Islet precursor cell (in vitro differentiated cells): ENCODE data around the gene PAPOLA.
"Not testable (repeated sequence)": the region's sequence is repeated elsewhere in the genome, so short reads cannot be mapped to it uniquely, and the experiment has no call there.

Source experiments
- DNase-seq: peaks from one replicate; pipeline ENCODE4 v3.0.0-alpha.2; 2018

Gene PAPOLA

DNA sequence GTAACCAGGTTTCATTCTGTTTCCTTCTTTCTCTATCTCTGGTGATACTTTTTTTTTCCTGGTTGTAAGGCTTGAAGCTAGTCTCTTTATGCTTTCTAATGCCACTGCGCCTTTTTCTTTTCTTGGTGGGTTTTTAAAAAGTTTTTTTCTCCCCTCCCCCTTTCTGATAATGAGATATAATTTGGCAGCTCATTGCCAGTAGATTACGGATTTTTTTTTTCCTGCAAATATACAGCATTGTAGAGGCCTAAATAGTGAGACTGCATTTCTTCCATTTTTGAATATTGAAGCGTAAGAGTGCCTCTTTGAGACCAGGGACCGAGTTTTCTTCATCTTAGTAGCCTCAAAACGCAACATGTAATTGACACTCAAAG lies 1.1 kb downstream of the PAPOLA start:
- DNase-seq: no peak

DNA sequence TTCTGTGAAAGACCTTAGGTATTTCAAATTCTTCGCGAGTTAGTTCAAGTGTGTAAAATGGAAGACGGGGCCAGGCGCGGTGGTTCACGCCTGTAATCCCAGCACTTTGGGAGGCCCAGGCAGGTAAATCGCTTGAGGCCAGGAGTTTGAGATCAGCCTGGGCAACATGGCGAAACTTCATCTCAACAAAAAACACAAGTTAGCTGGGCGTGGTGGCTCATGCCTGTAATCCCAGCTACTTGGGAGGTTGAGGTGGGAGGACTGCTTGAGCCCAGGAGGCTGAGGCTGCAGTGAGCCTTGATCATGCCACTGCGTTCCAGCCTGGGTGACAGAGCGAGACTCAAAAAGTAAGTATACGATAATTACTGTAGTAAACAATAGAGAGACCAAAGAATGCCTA lies 2.2 kb downstream of the PAPOLA start:
- DNase-seq: not testable (repeated sequence)

DNA sequence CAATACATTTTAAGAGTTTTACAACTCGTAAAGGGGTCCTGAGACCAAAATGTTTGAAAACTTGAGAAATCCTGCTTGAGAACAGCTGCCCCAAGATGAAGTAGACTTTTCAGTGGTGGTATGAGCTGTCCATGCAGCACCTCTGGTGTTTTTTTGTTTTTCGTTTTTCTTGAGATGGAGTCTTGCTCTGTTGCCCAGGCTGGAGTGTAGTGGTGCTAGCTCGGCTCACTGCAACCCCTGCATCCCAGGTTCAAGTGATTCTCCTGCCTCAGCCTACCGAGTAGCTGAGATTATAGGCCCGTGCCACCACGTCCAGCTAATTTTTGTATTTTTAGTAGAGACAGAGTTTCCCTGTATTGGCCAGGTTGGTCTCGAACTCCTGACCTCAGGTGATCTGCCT lies 5.5 kb downstream of the PAPOLA start:
- no peak for DNase-seq

DNA sequence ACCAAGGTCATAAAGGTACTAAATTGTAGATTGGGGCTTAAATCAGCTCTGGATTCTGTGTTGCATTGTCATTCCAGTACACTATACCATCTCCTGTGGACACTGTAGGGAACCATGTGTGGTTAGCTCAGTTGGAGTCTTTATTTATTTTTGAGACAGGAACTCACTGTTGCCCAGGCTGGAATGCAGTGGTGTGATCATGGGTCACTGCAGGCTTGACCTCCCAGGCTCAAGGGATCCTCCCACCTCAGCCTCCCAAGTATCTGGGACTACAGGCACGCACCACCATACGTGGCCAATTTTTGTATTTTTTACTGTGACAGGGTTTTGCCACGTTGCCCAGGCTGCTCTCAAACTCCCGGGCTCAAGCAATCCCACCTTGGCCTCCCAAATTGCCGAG lies 6.7 kb downstream of the PAPOLA start:
- no peak for DNase-seq

DNA sequence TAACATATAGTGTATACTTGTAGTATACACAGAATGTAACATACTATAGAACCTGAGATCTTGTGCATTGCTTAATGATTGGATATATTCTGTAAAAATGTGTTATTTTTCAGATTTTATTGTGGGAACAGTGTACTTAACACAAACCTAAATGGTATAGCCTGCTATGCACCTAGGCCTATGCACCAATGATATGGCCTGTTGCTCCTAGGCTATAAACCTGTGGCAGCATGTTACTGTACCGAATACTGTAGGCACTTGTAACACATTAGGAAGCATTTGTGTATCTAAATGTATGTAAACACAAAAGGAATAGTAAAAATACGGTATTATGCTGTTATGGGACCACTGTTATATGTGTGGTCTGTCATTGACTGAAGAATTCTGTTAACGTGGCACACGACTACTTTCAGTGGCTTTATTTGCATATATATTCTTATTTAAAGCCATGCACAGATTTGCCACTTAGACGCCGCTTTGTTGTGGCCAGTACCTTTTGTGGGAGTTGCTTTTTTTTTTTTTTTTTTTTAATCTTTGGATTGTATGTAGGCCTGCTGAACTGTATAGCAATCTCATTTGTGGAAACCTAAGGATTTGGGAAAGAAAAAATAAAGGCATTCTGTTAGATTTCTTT lies 7.4 kb downstream of the PAPOLA start:
- DNase-seq: no peak

DNA sequence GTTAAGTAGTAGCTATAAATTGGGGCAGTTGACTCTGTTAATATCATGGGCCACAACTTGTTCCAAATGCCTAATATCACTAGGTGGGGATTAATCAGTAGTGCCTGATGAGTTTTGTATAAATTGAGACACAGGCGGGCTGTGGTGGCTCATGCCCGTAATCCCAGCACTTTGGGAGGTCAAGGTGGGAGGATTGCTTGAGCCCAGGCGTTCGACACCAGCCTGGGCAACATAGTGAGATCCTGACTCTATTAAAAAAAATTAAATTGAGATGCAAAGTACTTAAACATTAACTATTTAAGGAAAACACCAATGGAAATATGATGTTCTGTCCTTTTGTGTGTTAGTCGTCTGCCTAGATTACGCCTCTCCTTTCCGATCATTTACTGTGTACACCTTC lies 9.0 kb downstream of the PAPOLA start:
- DNase-seq: no peak

DNA sequence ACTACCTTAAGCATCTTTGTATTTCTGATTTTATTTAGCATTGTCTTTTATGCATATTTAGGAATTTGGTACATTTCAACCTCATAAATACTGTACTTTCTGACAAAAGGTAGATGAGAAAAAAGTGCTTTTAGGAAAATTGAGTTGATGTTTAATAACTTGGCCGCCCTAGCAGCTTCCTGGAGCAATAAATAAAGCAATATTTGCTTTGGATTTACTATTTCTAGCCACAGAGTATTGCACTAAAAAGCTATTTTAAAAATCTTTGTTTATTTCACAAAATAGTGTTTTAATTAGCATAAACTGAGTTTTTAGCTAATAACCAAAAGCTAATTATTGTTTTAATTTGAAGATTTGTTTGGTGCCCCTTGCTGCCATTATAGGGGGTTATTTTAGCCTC lies 9.5 kb downstream of the PAPOLA start:
- DNase-seq: no peak

DNA sequence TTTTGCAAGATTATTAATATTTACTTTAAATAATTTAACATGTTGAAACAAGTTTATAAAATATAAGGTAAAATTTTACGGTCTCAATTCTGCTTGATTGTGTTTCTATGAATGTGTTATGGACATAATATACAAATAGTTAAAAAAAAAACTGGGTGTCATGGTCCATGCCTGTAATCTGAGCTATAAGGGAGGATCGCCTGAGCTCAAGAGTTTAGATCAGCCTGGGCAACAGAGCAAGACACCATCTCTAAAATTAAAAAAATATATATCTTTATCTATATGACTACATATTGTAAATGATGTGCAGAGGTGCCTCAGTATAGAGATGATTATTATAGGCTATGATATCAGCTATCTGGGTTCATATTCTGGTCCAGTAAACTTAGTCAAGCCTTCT lies 9.9 kb downstream of the PAPOLA start:
- no peak for DNase-seq

DNA sequence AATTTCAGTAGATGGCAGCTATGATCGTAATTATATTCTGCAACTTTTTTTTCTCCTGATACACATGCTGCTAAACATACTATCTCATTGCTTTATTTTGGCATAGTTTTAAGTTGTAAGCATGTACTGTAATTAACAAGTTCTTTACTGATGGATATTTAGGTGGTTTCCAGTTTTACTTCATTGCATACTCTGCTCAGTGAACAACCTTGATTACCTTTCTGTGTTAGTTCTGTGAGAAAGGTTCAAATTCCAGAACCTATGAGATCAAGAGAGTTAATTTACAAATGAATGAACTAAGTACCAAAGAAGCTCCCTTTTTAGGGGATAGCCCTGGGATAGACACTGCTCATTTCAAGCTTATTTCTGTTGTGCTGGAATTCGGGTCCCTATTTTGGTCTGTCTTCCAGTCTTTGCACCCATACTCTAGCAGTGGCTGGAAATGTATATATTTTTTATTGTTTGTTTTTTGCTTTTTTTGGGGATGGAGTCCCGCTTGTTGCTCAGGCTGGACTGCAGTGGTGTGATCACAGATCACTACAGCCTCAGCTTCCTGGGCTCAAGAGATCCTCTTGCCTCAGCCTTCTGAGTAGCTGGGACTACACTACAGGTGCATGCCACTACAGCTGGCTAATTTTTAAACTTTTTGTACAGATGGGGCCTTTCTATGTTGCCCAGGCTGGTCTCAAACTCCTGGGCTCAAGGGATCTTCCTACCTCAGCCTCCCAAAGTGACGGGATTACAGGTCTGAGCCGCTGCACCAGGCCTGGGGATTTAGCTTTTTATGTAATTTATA lies 10.6 kb downstream of the PAPOLA start:
- no peak for DNase-seq

DNA sequence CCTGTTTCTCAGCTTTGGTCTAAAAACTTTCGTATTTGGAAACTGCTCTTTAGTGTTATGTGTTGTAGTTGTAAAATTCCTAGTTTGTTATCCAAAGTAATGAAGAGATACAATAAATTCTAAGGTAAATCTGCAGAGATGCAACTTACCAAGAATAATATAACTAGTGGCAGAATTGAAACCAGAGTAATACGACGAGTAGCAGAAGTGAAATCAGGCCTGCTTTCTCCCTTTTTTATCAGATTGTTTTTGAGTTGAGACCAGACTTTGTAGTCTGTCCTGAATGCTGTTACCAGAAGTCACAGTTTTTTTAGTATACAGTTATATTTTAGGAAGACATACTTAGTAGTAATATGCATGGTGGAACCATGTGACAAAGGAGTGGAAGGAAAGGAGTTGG lies 12.5 kb downstream of the PAPOLA start:
- DNase-seq: no peak

DNA sequence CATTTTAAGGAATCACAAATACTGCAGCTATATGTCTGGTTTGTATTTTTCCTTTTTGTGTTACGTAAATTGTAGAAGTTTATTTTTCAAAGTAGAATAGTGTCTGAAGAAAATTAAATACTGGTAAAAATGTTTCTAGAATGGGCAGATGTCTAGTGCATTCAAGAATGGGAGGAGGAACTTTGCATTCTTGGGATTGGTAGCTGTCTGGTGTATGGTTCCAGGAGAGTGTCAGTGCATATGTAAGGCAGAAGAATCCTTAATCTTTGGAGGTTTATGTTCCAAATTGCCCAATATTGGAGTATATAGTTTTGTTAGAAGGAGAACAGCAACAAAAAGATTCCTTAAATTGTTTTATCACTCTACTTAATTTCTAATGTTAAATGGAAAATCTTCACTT lies 13.5 kb downstream of the PAPOLA start:
- DNase-seq: no peak

DNA sequence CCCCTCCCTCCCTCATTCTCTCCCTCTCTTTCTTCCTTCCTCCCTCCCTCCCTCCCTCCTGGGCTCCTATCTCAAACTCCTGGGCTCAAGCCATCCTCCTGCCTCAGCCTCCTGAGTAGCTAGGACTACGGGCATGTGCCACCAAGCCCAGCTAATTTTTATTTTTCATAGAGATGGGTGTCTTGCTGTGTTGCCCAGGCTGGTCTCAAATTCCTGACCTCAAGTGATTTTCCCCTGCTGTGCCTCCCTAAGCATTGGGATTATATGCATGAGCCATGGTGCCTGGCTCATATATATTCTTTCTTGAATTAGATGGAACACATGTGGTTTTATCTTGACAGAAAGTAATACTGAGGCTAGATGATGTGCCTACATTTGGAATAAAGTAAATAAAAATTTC lies 14.2 kb downstream of the PAPOLA start:
- DNase-seq: no peak

DNA sequence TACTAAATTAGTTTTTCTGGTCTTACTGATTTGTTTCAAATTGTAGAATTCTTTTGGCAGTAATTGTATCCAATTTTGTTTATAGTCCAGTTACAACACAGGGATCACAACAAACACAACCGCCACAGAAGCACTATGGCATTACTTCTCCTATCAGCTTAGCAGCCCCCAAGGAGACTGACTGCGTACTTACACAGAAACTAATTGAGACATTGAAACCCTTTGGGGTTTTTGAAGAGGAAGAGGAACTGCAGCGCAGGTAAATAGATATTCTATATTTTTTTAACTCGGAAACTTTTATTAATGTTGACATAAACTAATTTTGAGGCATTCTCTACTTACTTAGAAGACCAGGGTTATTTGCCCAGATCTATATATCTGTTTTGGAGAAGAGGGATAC lies 17.8 kb downstream of the PAPOLA start:
- DNase-seq: no peak

DNA sequence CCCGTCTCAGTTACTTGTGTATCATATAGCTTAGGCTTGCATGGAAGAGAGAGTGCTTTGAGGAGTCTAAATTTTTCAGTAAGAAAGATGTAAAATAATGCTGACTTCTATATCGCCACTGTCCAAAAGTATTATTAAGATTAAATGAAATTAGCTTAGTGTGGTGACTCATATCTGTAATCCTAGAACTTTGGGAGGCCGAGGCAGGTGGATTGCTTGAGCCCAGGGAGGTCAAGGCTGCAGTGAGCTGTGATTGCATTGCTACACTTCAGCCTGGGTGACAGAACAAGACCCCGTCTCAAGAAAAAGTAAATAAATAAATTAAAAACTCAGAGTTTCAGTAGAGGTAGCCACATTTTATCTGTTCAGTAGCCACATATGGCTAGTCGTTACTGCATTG lies 23.3 kb downstream of the PAPOLA start:
- no peak for DNase-seq

DNA sequence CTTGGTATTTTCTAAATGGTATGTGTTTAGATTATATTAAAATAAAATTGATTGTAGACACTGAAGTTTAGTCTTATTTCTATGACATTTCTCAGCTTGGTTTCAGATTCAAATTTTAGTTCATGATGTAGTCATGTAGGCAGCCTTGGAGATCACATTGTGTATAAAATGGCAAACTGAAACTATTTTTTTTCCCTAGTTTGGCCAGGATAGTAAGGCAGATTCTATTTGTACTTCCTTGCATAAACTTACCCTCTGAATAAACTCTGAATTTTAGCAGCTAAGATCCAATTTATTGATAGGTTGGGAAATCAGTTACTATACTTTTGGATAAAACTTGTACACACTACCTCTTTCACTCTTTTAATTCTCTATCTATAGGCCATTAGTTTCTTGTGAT lies 30.4 kb downstream of the PAPOLA start:
- DNase-seq: no peak

DNA sequence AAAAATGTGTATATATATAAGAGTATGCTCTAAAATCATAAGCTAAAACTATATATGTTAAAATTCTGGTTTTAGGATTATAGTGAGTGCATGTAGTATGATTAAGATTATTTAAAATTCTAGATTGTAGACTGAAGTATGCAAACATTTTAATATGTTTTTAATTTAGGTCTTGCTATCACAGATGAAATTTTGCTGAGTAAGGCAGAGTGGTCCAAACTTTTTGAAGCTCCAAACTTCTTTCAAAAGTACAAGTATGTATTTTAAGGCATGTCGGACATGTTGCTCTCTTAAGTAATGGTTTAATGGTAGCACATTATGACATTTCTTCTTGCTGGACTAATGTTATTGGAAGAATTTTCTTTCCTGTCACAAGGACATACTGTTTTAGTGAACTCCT lies 34.6 kb downstream of the PAPOLA start:
- no peak for DNase-seq

DNA sequence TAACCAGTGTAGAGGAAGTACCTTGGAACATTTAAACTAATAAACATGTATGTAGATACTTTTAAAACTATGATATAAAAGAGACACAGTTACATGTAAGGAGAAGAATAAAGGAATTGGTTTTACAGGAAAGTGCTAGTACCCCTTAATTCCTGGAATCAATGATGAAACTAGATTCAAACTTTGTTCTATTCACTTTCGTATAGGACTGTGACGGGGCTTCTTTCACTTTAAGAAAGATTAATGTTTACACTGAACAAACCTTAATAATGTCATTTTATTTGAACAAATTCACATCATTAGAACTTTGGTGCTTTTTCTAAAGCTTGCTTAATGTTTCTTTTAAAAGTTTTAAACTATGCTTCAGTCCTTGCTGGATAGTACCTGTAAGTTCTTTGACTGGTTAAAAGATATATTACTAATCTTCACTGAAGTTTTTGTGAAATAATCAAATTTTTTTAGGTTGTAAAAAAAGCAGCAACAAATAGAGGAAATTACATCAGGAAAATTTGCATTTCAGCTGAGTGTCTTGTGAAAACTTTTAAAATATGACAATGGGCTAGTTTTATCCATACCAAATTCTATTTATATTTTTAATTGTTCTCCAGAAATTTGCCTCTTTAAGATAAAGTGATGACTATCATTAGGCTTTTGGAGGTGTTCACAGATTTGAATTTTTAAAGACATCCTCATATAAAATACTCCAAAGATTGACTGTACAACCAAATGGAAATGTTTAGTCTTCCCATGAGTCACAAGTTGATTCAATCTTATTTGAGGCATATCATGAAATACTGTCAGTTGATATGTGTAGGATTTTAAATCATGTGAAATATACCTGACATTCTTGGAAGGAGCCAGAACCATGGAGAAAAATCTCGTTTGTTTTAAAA lies 36.2 kb downstream of the PAPOLA start:
- no peak for DNase-seq

DNA sequence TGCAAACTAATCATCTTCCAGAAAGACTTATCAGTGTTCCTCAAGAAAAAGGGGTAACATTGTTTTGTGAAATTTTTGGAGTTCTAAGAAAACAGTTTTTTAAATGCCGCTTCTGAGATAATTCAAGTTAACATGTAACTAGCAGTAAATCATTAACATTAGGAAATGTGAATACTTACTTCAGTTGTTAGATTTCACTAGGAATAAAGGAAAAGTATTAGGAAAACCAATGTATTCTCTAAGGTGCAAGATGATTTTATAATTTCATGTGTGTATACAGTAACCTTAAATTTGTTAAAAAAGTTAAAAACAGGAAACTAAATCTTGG lies 36.8 kb downstream of the PAPOLA start:
- DNase-seq: no peak

DNA sequence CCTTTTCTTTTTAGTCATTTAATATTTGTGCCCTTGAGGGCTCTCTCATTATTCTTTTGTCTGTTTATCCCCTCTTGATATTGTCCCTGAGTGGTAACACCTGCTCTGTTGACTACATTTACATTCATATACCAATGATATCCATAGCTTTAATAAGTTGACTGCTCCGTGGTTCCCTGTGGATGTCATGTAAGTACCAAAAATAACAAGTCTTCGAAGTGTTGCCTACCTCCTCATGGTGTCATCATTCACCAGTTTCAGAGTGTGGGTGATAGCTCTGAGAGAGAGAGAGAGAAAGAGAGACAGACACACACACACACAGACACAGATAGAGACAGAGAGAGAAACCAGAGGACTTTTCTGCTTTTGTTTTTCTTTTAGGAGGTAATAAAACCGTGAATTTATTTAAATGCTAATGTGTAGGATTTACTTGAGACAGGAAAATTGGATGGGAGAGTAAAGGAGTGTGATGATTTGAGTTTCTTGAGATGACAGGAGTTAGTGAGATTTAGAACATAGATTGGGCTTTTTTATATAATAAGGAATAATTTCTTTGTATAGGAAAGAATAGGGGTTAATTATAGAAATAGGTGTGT lies 52.2 kb downstream of the PAPOLA start:
- no peak for DNase-seq

DNA sequence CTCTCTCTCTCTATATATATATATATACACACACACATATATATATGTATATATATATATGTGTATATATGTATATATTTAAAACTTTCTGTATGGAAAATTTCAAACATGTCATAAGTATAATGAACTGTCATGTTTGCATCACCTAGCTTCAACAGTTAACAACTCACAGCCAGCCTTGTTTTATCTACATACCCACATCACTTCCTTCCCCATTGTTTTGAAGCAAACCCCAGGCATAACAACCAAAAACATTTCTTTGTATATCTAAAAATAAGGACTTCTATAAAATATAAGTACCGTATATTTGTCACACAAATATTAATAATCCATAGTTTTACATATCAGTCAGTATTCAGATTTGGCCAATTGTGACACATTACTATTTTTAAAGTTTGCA lies 57.4 kb downstream of the PAPOLA start:
- no peak for DNase-seq

DNA sequence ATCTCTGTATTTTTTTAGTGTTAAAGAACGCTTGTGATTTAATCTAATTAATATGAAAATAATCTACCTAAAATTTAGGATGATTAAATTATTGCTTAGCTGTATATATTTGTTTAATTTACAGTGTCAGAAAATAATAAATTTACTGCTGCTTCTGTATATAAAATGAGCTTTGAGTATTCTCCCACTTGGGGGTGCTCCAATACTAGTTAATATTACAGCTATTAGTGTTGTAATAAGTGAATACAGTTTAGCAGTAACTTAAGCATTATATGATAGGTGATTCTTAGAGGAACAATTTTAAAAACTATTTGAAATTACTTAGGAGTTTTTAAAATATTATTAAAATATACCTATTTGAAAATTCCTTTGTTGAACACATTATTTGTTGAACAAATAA lies 62.2 kb downstream of the PAPOLA start:
- DNase-seq: no peak

DNA sequence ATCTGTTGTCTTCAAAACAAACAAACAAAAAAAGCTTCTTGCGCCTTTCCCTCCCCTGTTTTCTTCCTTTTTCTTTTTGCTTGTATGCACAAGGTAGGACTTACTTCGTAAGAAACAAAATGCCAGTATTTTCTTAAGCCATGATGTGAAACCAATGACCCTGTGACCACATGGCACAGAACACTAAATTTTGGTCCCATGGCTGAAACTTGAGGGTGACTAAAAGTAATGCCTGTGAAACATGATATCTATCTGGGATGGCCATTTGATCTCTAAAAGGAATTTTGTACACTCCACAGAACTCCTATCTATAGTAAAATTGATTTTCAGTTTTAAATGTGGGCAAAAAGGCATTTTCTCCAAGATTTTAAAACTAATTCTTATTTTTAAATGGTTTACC lies 63.6 kb downstream of the PAPOLA start:
- no peak for DNase-seq

DNA sequence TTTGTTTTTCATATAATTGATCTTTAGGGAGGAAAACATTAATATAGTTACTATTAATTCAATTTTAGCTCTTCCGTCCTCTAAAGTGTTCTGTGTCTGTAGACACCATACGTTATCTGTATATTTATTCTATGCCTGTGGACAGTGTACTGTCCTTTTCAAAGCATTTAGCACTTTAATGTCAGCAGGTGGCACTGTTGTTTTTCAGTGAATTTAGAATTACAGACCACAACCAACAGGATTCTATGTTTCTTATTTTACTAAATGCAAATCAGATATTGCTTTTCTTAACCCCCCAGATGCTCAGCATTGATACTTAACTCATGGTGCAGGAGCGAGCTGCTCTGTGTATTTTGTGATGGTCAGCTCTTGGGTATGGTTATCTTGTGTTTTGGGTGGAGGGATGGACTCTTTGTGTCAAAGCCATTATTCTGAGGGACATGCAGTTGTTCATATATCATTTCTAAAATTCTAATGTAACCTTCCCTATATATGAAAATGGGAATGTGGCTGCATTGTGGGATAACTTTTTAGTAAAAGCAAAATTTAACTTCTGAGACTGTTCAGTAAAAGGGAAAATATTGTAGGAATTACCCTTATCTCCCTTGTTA lies 65.2 kb downstream of the PAPOLA start:
- DNase-seq: no peak
